B cell (primary cell): ENCODE results near the gene ANKFN1. TPM values are rescaled to one million over a fixed set of nuclear protein-coding genes. Genes with fewer than 3 reads are reported as not detected.
"Not testable (repeated sequence)": the region's sequence is repeated elsewhere in the genome, so short reads cannot be mapped to it uniquely, and the experiment has no call there.

Source experiments
- ATAC-seq: fragments of 200-7000 bp; cut with Tn5 transposase; one replicate; pipeline ENCODE4 v1.10.0; 2021; ENCODE audit warnings: low read depth, mild to moderate bottlenecking, moderate number of reproducible peaks, moderate library complexity
- CTCF ChIA-PET: fragments of 350-600 bp; sonication (Branson Sonifier 250); formaldehyde crosslinking; loops from one replicate; lab custom pipeline; 2021; ENCODE audit warnings: antibody characterized with exemption, inconsistent platforms; lab: Charles Lee
- POLR2A ChIA-PET: fragments of 350-600 bp; sonication (Branson Sonifier 250); formaldehyde crosslinking; loops from one replicate; lab custom pipeline; 2021; ENCODE audit warnings: antibody characterized with exemption; lab: Charles Lee
- DNase-seq: peaks from one replicate; pipeline ENCODE4 v3.0.0; 2013
- H2AFZ ChIP-seq: 2 replicates; pipeline ENCODE4 v1.6.1; 2012; ENCODE audit warnings: mild to moderate bottlenecking, low read depth, low read length; ENCODE audit not compliant: insufficient read depth, poor library complexity, severe bottlenecking
- H3K27ac ChIP-seq, 2 donors: 1 replicate in 1 of 2; 2 replicates in 1 of 2; pipeline ENCODE4 v1.5.1; 2012 to 2013; ENCODE audit warnings: low read length in 2 of 2, mild to moderate bottlenecking in 2 of 2, moderate library complexity in 1 of 2
- H3K27me3 ChIP-seq, 4 experiments: fragments of 200-600 bp in 1 of 4; sonication (generic) in 1 of 4; replicated peaks in 1 of 4; 1 replicate in 2 of 4; 2 replicates in 2 of 4; pipeline versions ENCODE4 v1.6.1 to v1.7.0; 2013 to 2016; ENCODE audit warnings: low read length in 3 of 4, mild to moderate bottlenecking in 2 of 4, mixed read lengths in 1 of 4, moderate library complexity in 1 of 4; ENCODE audit not compliant: insufficient read depth in 4 of 4, control insufficient read depth in 3 of 4; ENCODE audit errors: control extremely low read depth in 1 of 4
- H3K36me3 ChIP-seq, 2 experiments: replicated peaks in 1 of 2; 1 replicate in 1 of 2; 2 replicates in 1 of 2; pipeline versions ENCODE4 v1.6.1 to v1.7.1; 2013; ENCODE audit warnings: low read length in 1 of 2; ENCODE audit not compliant: insufficient read depth in 2 of 2, control insufficient read depth in 1 of 2; ENCODE audit errors: control extremely low read depth in 1 of 2, extremely low read depth in 1 of 2
- H3K4me1 ChIP-seq, 2 donors: fragments of 200-600 bp in 1 of 2; sonication (generic) in 1 of 2; 1 replicate in 1 of 2; 2 replicates in 1 of 2; pipeline versions ENCODE4 v1.5.1 to v1.6.1; 2013 to 2017; ENCODE audit warnings: low read length in 2 of 2; ENCODE audit not compliant: control insufficient read depth in 2 of 2, insufficient read depth in 2 of 2
- H3K4me2 ChIP-seq: replicated peaks from 2 replicates; pipeline ENCODE3; 2012; ENCODE audit warnings: mild to moderate bottlenecking, low read depth, low read length; ENCODE audit not compliant: poor library complexity, severe bottlenecking
- H3K4me3 ChIP-seq, 5 experiments: fragments of 200-600 bp in 1 of 5; sonication (generic) in 1 of 5; 1 replicate in 3 of 5; 2 replicates in 2 of 5; pipeline versions ENCODE4 v1.5.1 to v1.7.0; 2011 to 2016; ENCODE audit warnings: low read length in 4 of 5, mild to moderate bottlenecking in 4 of 5, low read depth in 2 of 5, control low read depth in 1 of 5, moderate library complexity in 1 of 5; ENCODE audit not compliant: insufficient read depth in 1 of 5; ENCODE audit errors: control extremely low read depth in 1 of 5, extremely low read depth in 1 of 5
- H3K79me2 ChIP-seq: fragments of 200-600 bp; sonication (generic); one replicate; pipeline ENCODE4 v1.6.0; 2016; ENCODE audit warnings: low read length; ENCODE audit not compliant: control insufficient read depth, insufficient read depth
- H3K9ac ChIP-seq: fragments of 200-600 bp; sonication (generic); 2 replicates; pipeline ENCODE4 v1.6.1; 2017; ENCODE audit warnings: mild to moderate bottlenecking, low read length, moderate library complexity
- H3K9me3 ChIP-seq, 3 donors: one replicate each; pipeline versions ENCODE4 v1.6.1 to v1.7.1; 2013; ENCODE audit warnings: low read length in 2 of 3; ENCODE audit not compliant: control insufficient read depth in 2 of 3, insufficient read depth in 1 of 3; ENCODE audit errors: control extremely low read depth in 1 of 3
- H4K20me1 ChIP-seq: 2 replicates; pipeline ENCODE4 v1.6.0; 2012; ENCODE audit warnings: mild to moderate bottlenecking, low read length; ENCODE audit not compliant: insufficient read depth, control insufficient read depth, poor library complexity, severe bottlenecking
- H3K27ac Mint-ChIP-seq: one replicate; pipeline ENCODE4 v1.8.0; 2021; ENCODE audit warnings: mixed read lengths
- H3K27me3 Mint-ChIP-seq: one replicate; pipeline ENCODE4 v1.8.0; 2021; ENCODE audit warnings: mixed read lengths
- H3K4me1 Mint-ChIP-seq: one replicate; pipeline ENCODE4 v1.8.0; 2021; ENCODE audit warnings: mixed read lengths
- H3K4me3 Mint-ChIP-seq: one replicate; pipeline ENCODE4 v1.8.0; 2021; ENCODE audit warnings: mixed read lengths
- H3K9me3 Mint-ChIP-seq: one replicate; pipeline ENCODE4 v1.8.0; 2022; ENCODE audit warnings: mixed read lengths; ENCODE audit not compliant: insufficient read depth
- CTCF ChIP-seq: fragments of 200-600 bp; IDR thresholded peaks from one replicate; pipeline ENCODE4 v1.8.0; 2022; ENCODE audit warnings: antibody characterized with exemption, mild to moderate bottlenecking
- EZH2 ChIP-seq: IDR thresholded peaks from 2 replicates; pipeline ENCODE4 v1.6.1; 2012; ENCODE audit warnings: borderline replicate concordance, low read depth, mild to moderate bottlenecking, moderate library complexity, low read length; ENCODE audit not compliant: insufficient read depth, poor library complexity, severe bottlenecking
- WGBS: methylation state at CpG from one replicate; pipeline ENCODE4 v1.1.5; 2013; ENCODE audit warnings: missing lambda C conversion rate; ENCODE audit not compliant: insufficient coverage; 5-methylcytosine and 5-hydroxymethylcytosine counted together
- intact Hi-C: fragments of 100-400 bp; cut with micrococcal nuclease; formaldehyde crosslinking; loops from one replicate; pipeline ENCODE4 v1.10.0; 2022
- polyA plus RNA-seq: library from polyadenylated mRNA; depleted of rRNA; stranded (reverse); fragments of >200 nt; gene quantifications from 2 replicates; pipeline ENCODE4 v1.2.3, GENCODE V29; 2012
- total RNA-seq, 2 donors: library from RNA; stranded (reverse); fragments of 120-200 nt in 1 of 2; gene quantifications; 1 replicate in 1 of 2; 2 replicates in 1 of 2; pipeline versions ENCODE4 v1.2.3 to v1.2.4, GENCODE V29; 2013 to 2022

The ANKFN1 gene
- total and polyA plus RNA-seq, 2 donors (not counting 1 experiment from before 2014, with no cell fraction given): not detected

GRCh38 chr17:56284482-56284881 is 131.2 kb downstream of the ANKFN1 start:
- no peaks in the 10 kb centered on the region for H3K9me3 Mint-ChIP-seq
- CTCF ChIA-PET: no interaction called here
- intact Hi-C loops: no loop called here
- DNase-seq: no peak
- WGBS: no CpG with 5 or more reads among the region's 4 CpGs
- H3K36me3 ChIP-seq: no peaks in the 10 kb centered on the region
- H3K27me3 ChIP-seq: no peaks in the 10 kb centered on the region
- H3K27ac Mint-ChIP-seq: no peak overlapping the region
- TF ChIP-seq CTCF (no peak), EZH2 (no peak)
- peaks cover 1% of the 10 kb centered on the region for H3K27me3 Mint-ChIP-seq
- H2AFZ ChIP-seq: no peak overlapping the region
- no peaks in the 10 kb centered on the region for H4K20me1 ChIP-seq
- H3K4me3 ChIP-seq: no peak overlapping the region
- no peak overlapping the region for H3K27ac ChIP-seq
- H3K4me1 Mint-ChIP-seq: no peaks in the 10 kb centered on the region
- H3K4me1 ChIP-seq: no peaks in the 10 kb centered on the region
- no peak overlapping the region for H3K4me2 ChIP-seq
- no peak overlapping the region for H3K4me3 Mint-ChIP-seq
- H3K9me3 ChIP-seq: no peaks in the 10 kb centered on the region
- no peaks in the 10 kb centered on the region for H3K79me2 ChIP-seq
- POLR2A ChIA-PET: no interaction called here
- H3K9ac ChIP-seq: no peak overlapping the region
- no peak for ATAC-seq

GRCh38 chr17:56288786-56289185 is 135.5 kb downstream of the ANKFN1 start:
- H3K9ac ChIP-seq, H3K4me3 Mint-ChIP-seq, POLR2A ChIA-PET, H3K4me2 ChIP-seq, H3K4me3 ChIP-seq, H3K27me3 Mint-ChIP-seq, ATAC-seq, H3K27me3 ChIP-seq, H3K9me3 ChIP-seq, H2AFZ ChIP-seq, CTCF ChIA-PET, H4K20me1 ChIP-seq, H3K36me3 ChIP-seq, DNase-seq, intact Hi-C loops, H3K9me3 Mint-ChIP-seq, H3K4me1 ChIP-seq, H3K27ac Mint-ChIP-seq, H3K79me2 ChIP-seq, H3K4me1 Mint-ChIP-seq, H3K27ac ChIP-seq: not testable (repeated sequence)
- WGBS: 81% methylated on average over 2 of the region's 3 CpGs
